ENCODE data around the gene CCDC57. TPM values are rescaled to one million over a fixed set of nuclear protein-coding genes. Genes with fewer than 3 reads are reported as not detected.

Gene CCDC57
- total RNA-seq, 1 experiment from 2014 or later: 4.7 TPM

DNA sequence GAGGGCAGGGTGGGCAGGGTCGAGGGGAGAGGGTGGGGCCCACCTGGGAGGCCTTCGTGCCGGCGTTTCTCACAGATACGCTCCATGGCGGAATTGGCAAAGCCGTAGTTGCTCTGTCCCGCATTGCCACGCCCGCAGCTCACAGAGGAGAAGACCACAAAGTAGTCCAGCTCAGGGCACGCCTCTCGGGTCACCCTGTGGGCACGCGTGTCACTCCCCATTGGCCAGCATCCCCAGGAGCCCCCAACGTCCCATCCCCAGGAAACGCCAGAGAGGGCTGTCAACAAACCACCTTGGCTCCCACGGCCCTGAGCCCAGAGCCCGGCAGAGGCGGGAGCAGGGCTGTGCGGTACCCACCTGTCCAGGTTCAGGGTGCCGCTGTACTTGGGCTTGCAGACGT lies 130.7 kb downstream of the CCDC57 start:
- no peak for DNase-seq (ENCODE audit: low spot score)

DNA sequence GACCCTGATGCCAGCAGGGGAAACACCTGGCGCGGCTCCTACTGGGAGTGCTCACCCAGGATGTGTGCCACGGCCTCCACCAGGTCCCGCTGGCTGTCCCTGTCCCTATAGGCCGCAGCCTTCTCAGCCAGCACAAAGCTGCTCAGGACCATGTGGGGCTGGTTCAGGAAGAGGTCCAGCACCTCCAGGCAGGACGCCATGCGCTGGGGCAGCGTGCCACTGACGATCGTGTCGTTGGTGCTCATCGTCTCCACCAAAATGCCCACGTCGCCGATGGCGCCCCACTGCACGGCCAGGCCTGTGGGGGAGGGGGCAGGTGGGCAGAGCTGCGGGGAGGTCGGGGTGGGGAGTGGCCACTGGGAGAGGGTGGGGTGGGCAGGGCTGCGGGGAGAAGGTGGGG lies 131.1 kb downstream of the CCDC57 start:
- DNase-seq (ENCODE audit: low spot score): no peak

DNA sequence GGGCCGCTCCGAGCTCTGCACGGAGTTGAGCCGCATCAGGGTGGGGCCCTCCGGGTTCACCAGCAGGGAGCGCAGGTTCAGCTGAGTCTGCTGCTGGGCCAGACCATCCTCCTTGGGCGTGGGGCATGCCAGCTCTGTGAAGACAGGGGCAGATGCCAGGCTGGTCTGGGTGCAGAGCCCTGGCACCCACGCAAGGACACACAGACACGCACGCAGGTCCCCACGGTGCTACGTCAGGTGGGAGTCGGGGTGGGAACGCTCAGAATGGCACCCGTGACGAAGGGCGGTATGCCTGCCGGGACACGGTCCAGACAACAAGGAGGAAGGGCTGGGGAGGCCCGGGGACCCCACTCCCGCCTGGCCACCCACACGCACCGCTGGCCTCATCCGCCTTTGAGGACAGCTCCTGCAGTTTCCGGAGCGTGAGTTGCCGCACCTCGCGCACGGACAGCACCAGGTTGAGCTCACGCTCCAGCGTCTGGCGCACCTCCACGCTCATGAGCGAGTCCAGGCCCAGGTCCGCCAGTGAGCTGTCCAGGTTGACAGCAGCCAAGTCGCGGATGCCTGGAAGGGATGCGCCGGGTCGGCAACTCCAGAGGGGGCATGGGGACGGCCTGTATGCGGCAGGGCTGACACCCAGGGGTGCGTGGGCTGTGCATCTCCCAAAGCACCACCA lies 131.7 kb downstream of the CCDC57 start:
- no peak for DNase-seq (ENCODE audit: low spot score)

DNA sequence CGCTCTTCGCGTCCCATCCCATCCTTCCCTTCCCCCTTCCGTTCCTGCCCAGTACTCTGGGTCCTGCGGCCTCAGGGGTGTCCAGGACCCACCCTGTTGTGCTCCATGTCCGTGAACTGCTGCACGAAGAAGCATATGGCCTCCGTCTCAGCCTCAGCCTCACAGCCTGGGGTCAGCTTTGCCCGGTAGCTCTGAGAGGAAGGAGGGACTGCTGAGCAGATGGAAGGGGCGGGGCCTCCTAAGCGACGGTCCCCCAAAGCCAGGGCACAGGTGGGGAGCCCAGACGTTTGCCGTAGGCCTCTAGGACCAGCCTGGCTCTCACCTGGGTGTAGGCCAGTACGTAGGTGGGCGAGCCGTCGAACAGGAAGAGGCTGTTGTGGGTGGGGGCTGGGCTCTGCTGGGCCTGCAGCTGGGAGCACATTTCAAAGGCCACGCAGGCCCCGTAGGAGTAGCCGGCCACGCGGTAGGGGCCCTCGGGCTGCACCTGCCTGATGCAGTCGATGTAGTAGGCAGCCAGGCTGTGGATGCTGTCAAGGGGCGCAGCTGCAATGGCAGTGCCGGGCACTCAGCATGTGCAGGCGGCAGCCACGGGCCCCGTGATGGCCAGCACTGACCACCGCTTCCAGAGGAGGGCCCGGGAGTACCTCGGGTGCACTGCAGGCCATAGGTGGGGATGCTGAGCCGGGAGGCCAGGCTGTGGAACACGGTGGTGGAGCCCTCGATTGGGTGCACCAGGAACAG lies 132.4 kb downstream of the CCDC57 start:
- DNase-seq (ENCODE audit: low spot score): no peak

DNA sequence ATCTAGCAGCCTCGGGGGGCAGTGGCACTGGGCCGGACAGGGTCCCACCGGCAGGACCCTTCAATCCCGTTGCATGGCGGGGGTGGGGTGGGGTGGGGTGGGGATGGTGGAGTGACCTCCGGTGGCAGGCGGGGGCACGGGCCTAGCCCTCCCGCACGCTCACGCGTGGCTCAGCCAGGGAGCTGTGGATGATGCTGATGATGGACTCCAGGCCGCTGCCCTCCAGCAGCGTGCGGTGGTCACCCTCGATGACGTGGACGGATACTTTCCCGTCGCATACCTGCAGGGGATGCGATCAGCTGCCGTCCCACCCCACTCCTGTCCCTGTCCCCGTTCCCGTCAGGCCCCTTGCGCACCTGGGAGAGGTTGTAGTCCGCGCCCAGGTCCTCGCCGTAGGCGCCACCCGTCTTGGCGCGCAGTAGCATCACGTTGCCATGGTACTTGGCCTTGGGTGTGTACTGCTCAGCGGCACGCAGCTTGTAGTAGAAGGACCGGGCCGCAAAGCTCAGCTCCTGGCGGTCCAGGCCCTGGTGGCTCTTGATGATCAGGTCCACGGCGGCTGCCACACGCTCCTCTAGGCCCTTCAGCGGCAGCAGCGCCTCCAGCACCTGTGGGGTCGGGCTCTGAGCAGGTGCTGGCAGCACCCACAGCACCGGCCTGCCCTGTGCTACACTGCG lies 133.5 kb downstream of the CCDC57 start:
- no peak for DNase-seq (ENCODE audit: low spot score)

DNA sequence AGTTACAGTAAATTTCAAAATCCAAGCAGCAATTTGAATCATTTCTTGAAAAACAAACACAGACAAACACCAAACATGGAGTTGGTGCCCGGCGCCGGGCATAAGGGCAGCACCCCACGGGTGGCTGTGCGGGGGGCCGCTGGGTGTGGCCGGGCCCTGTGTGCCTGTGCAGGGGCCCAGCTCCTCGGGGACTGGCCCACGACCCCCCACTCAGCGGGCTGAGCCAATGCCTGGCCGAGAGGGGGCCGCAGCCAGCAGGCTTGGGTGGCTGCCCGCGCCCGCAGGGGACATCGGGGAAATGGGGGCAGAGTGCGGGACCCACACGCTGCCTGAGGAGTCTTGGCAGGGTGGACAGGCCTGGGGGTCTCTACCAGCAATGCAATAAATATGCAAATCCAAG lies 134.2 kb downstream of the CCDC57 start:
- no peak for DNase-seq (ENCODE audit: low spot score)

DNA sequence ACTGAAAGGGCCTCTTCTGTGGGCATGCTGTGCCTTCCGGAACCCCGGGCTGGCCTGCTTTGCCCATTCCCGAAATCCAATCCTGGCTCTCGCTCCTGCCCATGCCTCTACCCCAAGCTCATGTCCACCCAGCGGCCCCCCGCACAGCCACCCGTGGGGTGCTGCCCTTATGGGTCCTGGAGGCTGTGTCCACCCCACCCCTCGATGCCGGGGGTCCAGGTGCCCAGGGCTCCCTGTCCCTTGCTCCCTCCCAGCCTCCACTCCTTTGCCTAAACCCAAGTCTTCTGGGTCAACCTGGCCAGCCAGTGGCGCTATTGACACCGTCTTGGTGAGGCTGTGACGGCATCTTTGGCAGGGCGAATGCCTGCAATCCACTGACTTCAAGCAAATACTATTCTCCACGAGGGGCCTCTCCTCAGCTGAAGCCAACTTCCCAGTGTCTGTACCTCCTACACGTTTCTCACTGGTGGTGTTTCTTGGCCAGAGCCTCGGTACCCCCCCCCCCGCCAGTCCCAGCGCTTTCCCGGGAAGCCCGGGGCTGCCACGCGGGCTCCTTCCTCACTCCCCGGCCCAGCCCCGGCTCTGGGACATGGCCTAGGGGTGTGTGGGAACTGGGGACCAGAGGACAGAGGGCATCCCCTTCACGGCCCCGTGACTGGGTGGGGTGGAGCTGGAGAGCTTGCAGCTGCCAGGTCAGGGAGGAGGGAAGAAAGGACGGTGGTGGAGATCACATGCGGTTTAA lies 134.9 kb downstream of the CCDC57 start:
- no peak for DNase-seq (ENCODE audit: low spot score)

DNA sequence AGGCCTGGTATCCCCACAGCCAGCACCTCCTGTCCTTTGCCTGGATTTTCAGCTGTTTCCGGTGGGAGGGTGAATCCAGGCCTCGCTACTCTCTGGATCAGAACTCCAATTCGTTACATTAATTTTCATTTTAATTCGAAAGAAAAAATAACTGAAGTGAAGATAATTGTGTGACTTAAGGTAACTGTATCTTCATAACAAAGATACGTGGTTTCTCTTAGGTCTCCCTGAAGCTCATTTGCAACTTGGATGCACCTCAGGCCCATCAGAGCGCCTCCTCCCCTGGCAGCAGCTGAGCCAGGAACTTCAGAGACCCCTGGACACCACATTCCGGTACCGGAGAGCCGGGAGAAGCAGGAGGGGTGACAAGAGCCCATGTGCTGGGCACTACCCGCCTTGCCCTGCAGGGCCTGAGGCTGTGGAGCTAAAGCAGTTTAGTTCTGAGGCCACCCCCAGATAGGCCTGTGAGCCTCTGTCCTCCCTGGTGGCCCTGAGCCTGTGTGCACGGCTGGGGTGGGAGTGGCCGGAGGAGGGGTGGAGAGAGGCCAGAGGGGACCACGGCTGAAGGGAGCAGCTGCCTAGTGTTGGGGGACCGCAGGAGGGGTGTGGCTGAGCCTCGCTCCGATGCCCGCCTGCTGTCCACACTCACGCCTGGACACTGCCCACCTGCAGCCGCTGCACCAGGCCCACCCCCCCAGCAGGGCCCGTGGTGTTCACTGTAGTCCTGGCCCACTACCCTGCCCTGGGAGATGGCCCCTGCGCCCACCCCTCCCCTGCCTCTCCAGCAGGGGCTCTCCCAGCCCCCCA lies 135.7 kb downstream of the CCDC57 start:
- DNase-seq (ENCODE audit: low spot score): no peak

DNA sequence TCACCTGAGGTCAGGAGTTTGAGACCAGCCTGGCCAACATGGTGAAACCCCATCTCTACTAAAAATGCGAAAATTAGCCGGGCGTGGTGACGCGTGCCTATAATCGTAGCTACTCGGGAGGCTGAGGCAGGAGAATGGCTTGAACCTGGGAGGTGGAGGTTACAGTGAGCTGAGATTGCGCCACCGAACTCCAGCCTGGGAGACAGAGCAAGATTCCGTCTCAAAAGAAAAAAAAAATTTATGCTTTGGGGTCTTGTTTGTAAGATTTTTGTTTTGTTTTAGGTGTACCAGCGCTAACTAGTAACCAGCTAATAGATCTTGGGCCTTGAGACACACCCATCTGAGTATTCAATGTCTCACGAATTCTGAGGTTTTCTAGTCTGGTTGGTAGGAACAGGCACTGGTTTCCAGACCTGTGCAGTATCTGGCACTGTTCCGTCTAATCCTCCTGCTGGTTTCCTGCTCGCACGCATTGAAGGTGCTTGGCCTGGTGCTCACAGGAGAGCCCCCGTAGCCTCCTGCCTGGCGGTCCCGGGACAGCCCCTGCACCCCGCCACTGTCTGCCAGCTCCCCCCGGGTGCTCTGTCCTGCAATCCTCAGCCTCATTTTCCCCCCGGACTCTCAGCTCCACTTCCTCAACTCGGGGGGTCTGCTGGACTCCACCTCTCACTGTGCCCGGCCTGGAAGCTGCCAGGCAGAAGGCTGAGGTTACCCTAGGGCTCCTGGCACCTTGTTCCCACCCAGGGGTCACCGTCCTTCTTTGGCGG lies 136.4 kb downstream of the CCDC57 start:
- no peak for DNase-seq (ENCODE audit: low spot score)

DNA sequence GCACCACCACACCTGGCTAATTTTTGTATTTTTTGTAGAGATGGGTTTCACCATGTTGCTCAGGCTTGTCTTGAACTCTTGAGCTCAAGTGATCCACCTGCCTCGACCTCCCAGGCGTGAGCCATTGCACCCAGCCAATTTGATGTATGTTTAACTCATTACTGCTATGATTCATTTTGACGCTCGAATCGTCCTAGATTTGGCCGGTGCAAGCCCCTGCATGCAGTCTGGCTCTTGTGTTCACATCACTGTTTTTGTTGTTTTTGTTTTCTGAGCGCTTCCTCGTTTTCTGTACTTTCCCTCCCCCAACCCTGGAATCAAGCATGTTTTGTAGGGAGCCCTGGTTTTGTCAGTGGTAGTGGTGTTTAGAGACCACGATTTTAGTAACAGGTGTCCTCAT lies 139.2 kb downstream of the CCDC57 start:
- no peak for DNase-seq (ENCODE audit: low spot score)

DNA sequence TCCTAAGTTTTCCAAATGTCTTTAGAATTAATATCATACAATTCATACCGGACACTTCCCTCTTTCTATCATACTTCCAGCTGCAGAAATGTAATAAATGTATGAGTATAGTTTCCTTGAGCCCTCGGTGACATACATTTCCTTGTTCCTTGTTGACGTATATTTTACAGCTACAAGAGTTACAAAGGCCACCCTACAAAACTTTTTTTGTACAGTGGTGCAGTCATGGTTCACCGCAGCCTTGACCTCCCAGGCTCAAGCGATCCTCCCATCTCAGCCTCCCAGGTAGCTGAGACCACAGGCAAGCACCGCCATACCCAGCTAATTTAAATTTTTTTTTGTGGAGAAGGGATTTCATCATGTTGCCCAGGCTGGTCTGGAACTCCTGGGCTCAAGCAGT lies 139.8 kb downstream of the CCDC57 start:
- no peak for DNase-seq (ENCODE audit: low spot score)

DNA sequence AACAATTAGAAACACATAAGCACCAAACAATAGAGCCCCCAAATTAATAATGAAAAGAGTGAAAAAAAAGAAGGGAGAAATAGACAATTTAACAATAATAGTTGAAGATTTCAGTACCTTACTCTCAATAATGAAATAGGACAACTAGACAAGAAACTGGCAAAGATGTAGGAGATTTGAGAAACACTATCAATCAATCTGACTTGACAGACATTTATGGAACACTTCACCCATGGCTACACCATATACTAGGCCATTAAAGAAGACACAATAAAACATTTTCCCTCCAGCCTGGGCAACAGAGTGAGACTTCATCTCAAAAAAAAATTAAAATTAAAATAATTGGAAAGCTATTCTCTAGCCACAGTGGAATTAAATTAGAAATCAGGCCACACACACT lies 142.0 kb downstream of the CCDC57 start:
- no peak for DNase-seq (ENCODE audit: low spot score)

DNA sequence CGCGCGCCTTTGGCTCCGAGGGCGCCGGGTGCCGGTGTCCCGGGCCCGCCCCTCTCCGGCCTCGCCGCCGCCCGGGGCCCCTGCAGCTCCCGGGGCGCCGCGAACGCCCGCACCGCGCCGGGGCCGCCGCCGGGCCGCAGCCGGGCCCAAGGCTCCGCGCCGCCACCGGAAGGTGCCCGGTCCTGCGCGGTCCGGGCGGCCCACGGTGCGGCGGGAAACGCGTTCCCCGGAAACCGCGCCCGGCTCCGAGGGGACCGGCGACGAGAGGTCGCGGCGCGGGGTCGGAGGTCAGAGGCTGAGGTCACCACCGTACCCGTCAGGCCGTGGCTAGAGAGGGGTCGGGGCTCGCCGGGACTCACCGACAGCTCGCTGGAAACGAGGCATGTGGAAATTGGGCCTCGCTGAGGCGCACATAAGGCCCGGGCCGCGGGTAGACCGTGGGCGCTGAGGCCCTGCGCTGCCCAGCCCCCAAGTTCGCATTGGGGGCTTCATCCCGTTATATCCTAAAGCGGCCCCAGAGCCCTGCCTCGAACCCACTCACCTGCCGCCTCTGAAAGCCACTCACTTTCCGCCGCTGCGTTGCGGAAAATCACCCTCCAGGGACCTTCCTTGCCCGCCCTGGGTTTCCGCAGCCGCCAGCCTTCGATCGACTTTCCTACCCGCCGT lies 146.9 kb downstream of the CCDC57 start, which contains the start of gene DUS1L:
DUS1L (minus strand) TSS at position 167 of the 666 bp plus-strand sequence. CDS start 745 bp downstream, outside the sequence.
- DNase-seq (ENCODE audit: low spot score): no peak

DNA sequence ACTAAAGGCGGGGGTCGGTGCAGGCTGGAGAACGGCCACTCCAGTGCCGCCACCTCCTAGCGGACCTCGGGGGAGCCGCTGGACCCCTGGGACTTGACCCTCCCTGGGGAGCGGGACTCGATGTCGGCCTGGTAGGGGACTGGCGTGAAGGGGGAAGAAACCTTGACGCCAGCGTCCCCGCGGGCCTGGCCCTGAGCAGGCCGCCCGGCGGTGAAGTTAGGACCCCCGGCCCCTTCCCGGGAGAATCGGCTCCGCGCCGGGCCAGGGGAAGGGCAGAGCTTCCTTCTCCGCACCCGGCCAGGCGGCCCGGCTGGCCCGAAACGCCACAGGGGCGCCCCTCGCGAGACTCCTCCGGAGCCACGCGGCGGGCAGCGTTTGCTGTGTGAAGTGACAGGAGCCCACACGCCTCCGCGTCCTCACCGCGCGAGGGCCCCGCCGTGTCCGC lies 147.4 kb downstream of the CCDC57 start:
- no peak for DNase-seq (ENCODE audit: low spot score)

DNA sequence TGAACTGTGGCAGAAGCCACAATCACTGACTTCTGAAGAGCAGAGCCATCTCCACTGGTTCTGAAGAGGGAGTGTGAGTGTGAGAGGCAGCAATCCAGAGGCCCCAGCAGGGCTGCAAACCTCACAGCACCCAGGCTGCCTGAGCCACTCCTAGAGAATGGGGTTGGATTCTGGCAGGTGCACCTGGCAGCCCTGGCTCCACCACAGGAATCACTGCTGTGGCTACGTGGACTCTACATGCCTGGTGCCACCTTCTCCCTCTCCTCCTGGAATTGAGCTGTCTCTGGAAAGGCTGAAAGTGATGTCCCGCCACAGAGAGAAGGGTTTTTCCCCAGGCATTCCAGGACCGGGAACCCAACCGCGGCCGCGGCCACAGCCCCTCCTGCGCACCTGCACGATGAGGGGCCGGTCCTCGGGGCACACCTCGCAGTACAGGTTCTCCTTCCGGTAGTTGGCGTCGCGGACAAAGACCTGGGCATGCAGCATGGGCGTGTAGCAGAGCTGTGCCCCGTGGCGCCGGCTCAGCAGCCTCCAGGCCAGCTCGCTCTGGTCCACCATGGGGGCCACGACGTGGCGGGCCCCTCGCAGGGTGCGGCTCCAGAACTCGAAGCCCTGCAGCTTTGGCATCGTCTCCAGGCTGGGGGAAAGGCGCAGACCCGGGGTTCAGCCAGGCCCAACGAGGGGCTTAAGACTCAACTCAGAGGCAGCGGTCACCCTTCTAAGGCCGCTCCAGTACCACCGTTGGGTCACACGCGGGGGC lies 148.0 kb downstream of the CCDC57 start:
- no peak for DNase-seq (ENCODE audit: low spot score)

DNA sequence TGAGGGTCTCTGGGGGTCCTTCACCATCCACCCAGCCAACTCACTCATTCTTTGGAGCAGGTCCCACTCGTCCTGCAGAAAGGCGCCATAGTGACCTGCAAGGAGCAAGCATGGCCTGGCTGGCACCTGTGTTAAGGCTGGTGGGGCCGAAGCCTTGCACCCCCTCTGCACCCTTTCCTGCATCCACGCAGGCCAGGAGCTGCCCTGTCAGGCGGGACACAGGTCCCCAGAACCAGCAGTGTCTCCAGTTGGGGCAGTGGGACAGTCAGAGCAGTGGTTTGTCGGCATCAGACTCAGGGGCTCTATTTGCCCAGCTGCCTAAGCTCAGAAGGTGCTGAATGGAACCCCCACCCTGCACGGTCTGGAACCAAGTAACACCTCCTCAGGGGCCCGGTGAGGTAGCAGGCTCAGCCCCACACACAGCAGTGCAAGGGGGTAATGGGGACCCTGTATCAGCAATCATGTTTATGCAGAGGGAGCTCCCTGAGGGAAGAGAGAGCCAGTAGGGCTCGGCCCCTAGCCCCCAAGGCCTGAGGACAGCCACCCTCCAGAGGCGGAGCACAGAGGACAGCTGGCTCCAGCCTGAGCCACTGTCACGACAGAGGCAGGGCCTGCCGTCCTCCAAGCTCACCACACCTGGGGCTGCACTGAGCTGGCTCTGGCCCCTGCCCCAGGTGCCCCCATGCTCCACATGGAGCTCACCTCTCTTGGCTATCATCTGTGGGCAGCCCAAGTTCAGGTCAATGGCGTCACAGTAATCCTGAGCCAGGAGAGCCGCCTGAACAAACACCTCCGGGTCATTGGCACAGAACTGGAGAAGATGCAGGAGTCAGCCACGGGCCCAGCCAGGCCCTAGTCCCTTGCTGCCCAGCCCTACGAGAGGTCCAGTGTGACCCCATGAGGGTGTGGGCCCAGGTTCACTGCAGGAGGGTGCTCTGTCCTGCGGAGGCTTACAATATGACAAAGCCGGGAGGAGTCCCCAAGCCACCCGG lies 148.9 kb downstream of the CCDC57 start:
- no peak for DNase-seq (ENCODE audit: low spot score)

DNA sequence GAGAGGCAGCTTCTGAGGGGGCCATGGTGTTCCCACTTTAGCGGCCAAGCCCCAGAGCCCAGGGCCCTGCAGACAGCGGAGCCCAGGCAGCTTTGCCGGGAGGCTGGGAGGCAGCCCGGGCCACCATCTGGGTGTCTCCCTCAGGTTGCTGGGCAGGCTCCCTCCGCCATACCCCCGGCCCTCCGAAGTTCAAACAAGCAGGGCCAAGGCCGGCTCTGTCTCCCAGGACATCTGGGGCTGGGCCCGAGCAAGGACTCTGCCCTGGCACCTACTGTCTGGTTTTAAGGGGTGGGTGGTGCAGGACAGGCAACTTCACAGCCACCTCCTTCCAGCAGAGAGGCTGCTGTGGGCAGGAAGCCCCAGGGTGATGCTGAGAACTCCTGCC lies 149.7 kb downstream of the CCDC57 start:
- DNase-seq (ENCODE audit: low spot score): no peak

Data from H4 (cell line).